Smooth muscle cell of the coronary artery (primary cell): ENCODE data around the gene RIBC2. TPM values are rescaled to one million over a fixed set of nuclear protein-coding genes. Genes with fewer than 3 reads are reported as not detected.

Experiments
- total RNA-seq: library from RNA; depleted of rRNA; stranded (reverse); fragments of >200 nt; gene quantifications from 2 replicates; pipeline ENCODE4 v1.2.3, GENCODE V29; 2014; ENCODE audit warnings: low replicate concordance

RIBC2 gene, protein sequence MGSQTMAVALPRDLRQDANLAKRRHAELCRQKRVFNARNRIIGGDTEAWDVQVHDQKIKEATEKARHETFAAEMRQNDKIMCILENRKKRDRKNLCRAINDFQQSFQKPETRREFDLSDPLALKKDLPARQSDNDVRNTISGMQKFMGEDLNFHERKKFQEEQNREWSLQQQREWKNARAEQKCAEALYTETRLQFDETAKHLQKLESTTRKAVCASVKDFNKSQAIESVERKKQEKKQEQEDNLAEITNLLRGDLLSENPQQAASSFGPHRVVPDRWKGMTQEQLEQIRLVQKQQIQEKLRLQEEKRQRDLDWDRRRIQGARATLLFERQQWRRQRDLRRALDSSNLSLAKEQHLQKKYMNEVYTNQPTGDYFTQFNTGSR
- total RNA-seq = 0.08 and 0.12 TPM in 2 replicates

GRCh38 chr22:45413368-45414211, at the start of gene RIBC2, which contains the start of gene SMC1B:
Gene RIBC2 (plus strand): TSS chr22:45413693. CDS start chr22:45413887, 194 bp downstream.
Gene SMC1B (minus strand): TSS chr22:45413599. CDS start chr22:45413567, 32 bp downstream.

Other genes starting within 250 kb of the RIBC2 start
- 24.7 and 25.5 TPM in 2 replicates for gene NUP50, start 249.8 kb upstream of the RIBC2 start, total RNA-seq
- gene KIAA0930, start 172.8 kb upstream of the RIBC2 start, total RNA-seq = 38.0 and 89.6 TPM in 2 replicates
- not detected in 2 replicates for gene UPK3A, start 128.7 kb upstream of the RIBC2 start, total RNA-seq
- gene FAM118A, start 103.8 kb upstream of the RIBC2 start, total RNA-seq = 15.0 and 40.8 TPM in 2 replicates
- under 0.01 TPM in 1 of 2 replicates, not detected in the other for gene SMC1B, start 94 bp upstream of the RIBC2 start, total RNA-seq
- gene FBLN1, start 89.2 kb downstream of the RIBC2 start, total RNA-seq = 49.1 and 838 TPM in 2 replicates